ENCODE results near the gene TNFAIP6. TPM values are rescaled to one million over a fixed set of nuclear protein-coding genes. Genes with fewer than 3 reads are reported as not detected.

Gene TNFAIP6
- total and polyA plus RNA-seq, 2 of the 8 experiments (the other 6 are each of a cell fraction or from before 2014, with no cell fraction given) = 1.1 to 2.0 TPM

Small RNA genes within 50 kb of the gene (microRNA-seq; reads per million reads assigned to microRNA genes)
- gene MIR4773-1 (ENCODE audit: borderline microRNAs expressed in 2 of 2, borderline number of aligned reads in 2 of 2, borderline replicate concordance in 1 of 2) (0 reads per million in 2 experiments), gene MIR4773-2 (ENCODE audit: borderline microRNAs expressed in 2 of 2, borderline number of aligned reads in 2 of 2, borderline replicate concordance in 1 of 2) (0 reads per million in 2 experiments)

Small RNA genes within 50 kb of the gene (small RNA-seq; reads per million reads assigned to genes)
- gene MIR4773-1 (ENCODE audit: insufficient read depth) (not detected), gene RN7SL124P (ENCODE audit: insufficient read depth) (not detected)

Other genes starting within 250 kb of the TNFAIP6 start
- gene RBM43, start 95.7 kb upstream of the TNFAIP6 start, total RNA-seq (2021; fragmentation: NEBNext Ultra II Directional; extraction: Animal tissue kit (Norgen Biotek cat#: 25700)) = 1.7 and 2.0 TPM in 2 replicates
- 1.2 and 1.7 TPM in 2 replicates for gene RBM43, start 95.7 kb upstream of the TNFAIP6 start, polyA plus RNA-seq (2011; rRNA removed)
- 4.5 and 5.0 TPM in 2 replicates for gene NMI, start 67.9 kb upstream of the TNFAIP6 start, total RNA-seq (2021; fragmentation: NEBNext Ultra II Directional; extraction: Animal tissue kit (Norgen Biotek cat#: 25700))
- gene NMI, start 67.9 kb upstream of the TNFAIP6 start, polyA plus RNA-seq (2011; rRNA removed) = 0.57 and 1.1 TPM in 2 replicates
- 94.0 and 104 TPM in 2 replicates for gene RIF1, start 52.3 kb downstream of the TNFAIP6 start, total RNA-seq (2021; fragmentation: NEBNext Ultra II Directional; extraction: Animal tissue kit (Norgen Biotek cat#: 25700))
- 8.0 and 9.5 TPM in 2 replicates for gene RIF1, start 52.3 kb downstream of the TNFAIP6 start, polyA plus RNA-seq (2011; rRNA removed)

Data from H1 (cell line).